GM12878 (cell line): ENCODE results near the gene CTIF.

ENCODE experiments used
- BHLHE40 ChIP-seq, 2 experiments: fragments of 450-650 bp in 1 of 2; IDR thresholded peaks; 2 replicates each; pipeline ENCODE4 v1.6.1; 2011 to 2017; ENCODE audit warnings: low read depth in 2 of 2, borderline replicate concordance in 1 of 2, improper control_type of control experiment in 1 of 2, low read length in 1 of 2, mild to moderate bottlenecking in 1 of 2
- SMC3 ChIP-seq: IDR thresholded peaks from 2 replicates; pipeline ENCODE4 v1.6.1; 2011; ENCODE audit warnings: low read length, improper control_type of control experiment, borderline replicate concordance
- TF ChIP-seq, protein P1 (sequence below), 3 experiments: IDR thresholded peaks in 2 of 3; conservative IDR thresholded peaks in 1 of 3; 2 replicates each; pipeline ENCODE4 v1.5.1; 2011; ENCODE audit warnings: low read depth in 3 of 3, low read length in 3 of 3, mild to moderate bottlenecking in 3 of 3, control low read depth in 2 of 3, moderate library complexity in 2 of 3, inconsistent platforms in 1 of 3, mixed read lengths in 1 of 3; ENCODE audit not compliant: control insufficient read depth in 2 of 3, insufficient read depth in 1 of 3; ENCODE audit errors: extremely low read depth in 1 of 3

DNA sequence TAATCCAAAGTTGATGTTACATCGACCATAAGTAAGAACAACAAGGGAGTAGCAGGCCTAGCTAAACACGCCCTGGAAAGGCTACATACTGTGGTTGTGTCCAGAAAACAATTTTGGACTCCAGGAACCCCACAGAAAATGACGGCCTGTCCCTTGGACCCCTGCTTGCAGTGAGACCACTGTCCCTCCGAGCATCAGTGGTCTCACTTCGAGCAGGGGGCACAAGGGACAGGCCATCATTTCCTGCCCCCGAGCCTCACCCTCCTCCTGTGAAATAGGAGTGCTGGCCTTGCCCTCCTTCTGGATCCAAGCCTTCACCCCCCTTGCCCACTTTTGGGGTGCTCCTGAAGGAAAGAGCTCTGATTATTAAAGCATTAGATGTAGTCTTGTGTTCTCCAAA is 144.4 kb downstream of the CTIF start:
- TF ChIP-seq SMC3 (no peak), BHLHE40 (IDR thresholded peaks at IDR 0.05; ENCODE audit: borderline replicate concordance in 1 of 2, low read depth in 2 of 2, low read length in 1 of 2) (no peak)
- TF ChIP-seq, protein P1, sequence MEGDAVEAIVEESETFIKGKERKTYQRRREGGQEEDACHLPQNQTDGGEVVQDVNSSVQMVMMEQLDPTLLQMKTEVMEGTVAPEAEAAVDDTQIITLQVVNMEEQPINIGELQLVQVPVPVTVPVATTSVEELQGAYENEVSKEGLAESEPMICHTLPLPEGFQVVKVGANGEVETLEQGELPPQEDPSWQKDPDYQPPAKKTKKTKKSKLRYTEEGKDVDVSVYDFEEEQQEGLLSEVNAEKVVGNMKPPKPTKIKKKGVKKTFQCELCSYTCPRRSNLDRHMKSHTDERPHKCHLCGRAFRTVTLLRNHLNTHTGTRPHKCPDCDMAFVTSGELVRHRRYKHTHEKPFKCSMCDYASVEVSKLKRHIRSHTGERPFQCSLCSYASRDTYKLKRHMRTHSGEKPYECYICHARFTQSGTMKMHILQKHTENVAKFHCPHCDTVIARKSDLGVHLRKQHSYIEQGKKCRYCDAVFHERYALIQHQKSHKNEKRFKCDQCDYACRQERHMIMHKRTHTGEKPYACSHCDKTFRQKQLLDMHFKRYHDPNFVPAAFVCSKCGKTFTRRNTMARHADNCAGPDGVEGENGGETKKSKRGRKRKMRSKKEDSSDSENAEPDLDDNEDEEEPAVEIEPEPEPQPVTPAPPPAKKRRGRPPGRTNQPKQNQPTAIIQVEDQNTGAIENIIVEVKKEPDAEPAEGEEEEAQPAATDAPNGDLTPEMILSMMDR (IDR thresholded peaks at IDR 0.05 in 2 of 3, conservative IDR thresholded peaks at IDR 0.05 in 1 of 3; ENCODE audit: control insufficient read depth in 2 of 3, extremely low read depth in 1 of 3, insufficient read depth in 1 of 3, low read depth in 3 of 3, low read length in 3 of 3), result no peak
